Measurements from ENCODE around the gene LNPEP. TPM values are rescaled to one million over a fixed set of nuclear protein-coding genes. Genes with fewer than 3 reads are reported as not detected.

The LNPEP gene
- total RNA-seq, 1 experiment from 2014 or later, result 6.4 TPM

DNA sequence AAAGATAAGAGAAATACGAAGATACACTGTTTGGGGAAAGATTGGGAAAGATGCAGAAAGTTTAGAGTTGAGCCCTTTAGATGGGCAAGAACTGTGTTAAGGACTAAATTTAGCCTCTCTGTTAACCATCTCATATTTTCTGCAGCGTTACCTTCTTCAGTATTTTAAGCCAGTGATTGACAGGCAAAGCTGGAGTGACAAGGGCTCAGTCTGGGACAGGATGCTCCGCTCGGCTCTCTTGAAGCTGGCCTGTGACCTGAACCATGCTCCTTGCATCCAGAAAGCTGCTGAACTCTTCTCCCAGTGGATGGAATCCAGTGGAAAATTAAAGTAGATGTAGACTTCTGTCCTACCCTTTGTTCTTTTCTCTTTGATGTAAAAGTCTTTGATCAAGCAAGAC lies 26.4 kb upstream of the LNPEP start:
- DNase-seq (ENCODE audit: low spot score) (no peak), ATAC-seq (no peak)
- Mint-ChIP-seq H3K9me3 (no peaks in the 10 kb centered on the region), H3K4me1 (no peaks in the 10 kb centered on the region), H3K27me3 (ENCODE audit: low read depth) (no peaks in the 10 kb centered on the region), H3K4me3 (no peak overlapping the region), H3K27ac (no peak overlapping the region), H3K36me3 (no peaks in the 10 kb centered on the region)
- TF ChIP-seq RORB (CRISPR knock-in tag; IDR thresholded peaks at IDR 0.05) (no peak), ZBTB21 (CRISPR knock-in tag; IDR thresholded peaks at IDR 0.05; ENCODE audit: borderline replicate concordance) (no peak), MLX (CRISPR knock-in tag; IDR thresholded peaks at IDR 0.05) (no peak), ZNF263 (CRISPR knock-in tag; IDR thresholded peaks at IDR 0.05; ENCODE audit: low read depth) (no peak)
- ChIA-PET CTCF (no interaction called here), POLR2A (no interaction called here)

DNA sequence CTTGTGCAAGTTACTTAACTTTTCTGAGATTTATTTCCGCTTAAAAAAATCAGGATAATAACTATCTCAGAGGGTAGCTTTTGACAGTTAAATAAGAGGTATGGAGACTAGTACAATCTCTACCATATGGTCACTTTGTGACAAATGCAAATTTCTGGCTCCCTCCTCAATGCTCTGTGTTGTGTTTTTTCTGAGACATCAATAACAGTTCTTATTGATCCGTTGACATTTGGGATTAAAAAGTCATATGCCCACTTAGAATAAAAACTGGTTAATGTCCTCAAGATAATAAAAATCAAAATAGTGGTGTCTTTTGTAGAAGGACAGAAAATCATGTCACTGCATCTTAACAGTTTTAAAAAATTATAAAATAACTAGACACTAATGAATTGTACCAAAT lies 24.7 kb upstream of the LNPEP start:
- TF ChIP-seq CBFB (CRISPR knock-in tag; IDR thresholded peaks at IDR 0.05; ENCODE audit: low read depth), result no peak
- no peak for TF ChIP-seq NR2C2 (CRISPR knock-in tag; IDR thresholded peaks at IDR 0.05)
- no peak for TF ChIP-seq NFYB (CRISPR knock-in tag; conservative IDR thresholded peaks at IDR 0.05; ENCODE audit: low read depth)
- no peak for TF ChIP-seq GRHL2 (CRISPR knock-in tag; IDR thresholded peaks at IDR 0.05; ENCODE audit: insufficient replicate concordance, severe bottlenecking)
- ATAC-seq (no peak), DNase-seq (ENCODE audit: low spot score) (no peak)
- no peaks in the 10 kb centered on the region for H3K9me3 Mint-ChIP-seq
- no peak overlapping the region for H3K4me3 Mint-ChIP-seq
- ChIA-PET POLR2A (no interaction called here), CTCF (no interaction called here)
- H3K36me3 Mint-ChIP-seq, result no peaks in the 10 kb centered on the region
- no peaks in the 10 kb centered on the region for H3K27me3 Mint-ChIP-seq (ENCODE audit: low read depth)
- no peak overlapping the region for H3K27ac Mint-ChIP-seq
- H3K4me1 Mint-ChIP-seq, result no peaks in the 10 kb centered on the region

- ChIA-PET CTCF (no interaction called here), POLR2A (interaction anchor here (0.6 kb wide), 1 partner anchor 952 kb away, joined by 5 read pairs; no protein-coding TSS in a partner anchor)
- Mint-ChIP-seq H3K27me3 (ENCODE audit: low read depth) (no peaks in the 10 kb centered on the region), H3K27ac (no peak overlapping the region), H3K36me3 (no peaks in the 10 kb centered on the region), H3K4me1 (no peaks in the 10 kb centered on the region), H3K4me3 (no peak overlapping the region), H3K9me3 (no peaks in the 10 kb centered on the region)
- no peak for ATAC-seq
- no peak for DNase-seq (ENCODE audit: low spot score)
- no peak for TF ChIP-seq ZMAT4 (CRISPR knock-in tag; IDR thresholded peaks at IDR 0.05)
- TF ChIP-seq HMGA2 (CRISPR knock-in tag; IDR thresholded peaks at IDR 0.05), result no peak
- no peak for TF ChIP-seq CBFB (CRISPR knock-in tag; IDR thresholded peaks at IDR 0.05; ENCODE audit: low read depth)
- TF ChIP-seq FOXP4 (CRISPR knock-in tag; IDR thresholded peaks at IDR 0.05), result no peak
- no peak for TF ChIP-seq ZNF317 (CRISPR knock-in tag; IDR thresholded peaks at IDR 0.05; ENCODE audit: borderline replicate concordance, low read depth)
- TF ChIP-seq ZNF121 (CRISPR knock-in tag; IDR thresholded peaks at IDR 0.05), result no peak
- TF ChIP-seq ZSCAN18 (CRISPR knock-in tag; IDR thresholded peaks at IDR 0.05), result no peak
- TF ChIP-seq ZNF416 (CRISPR knock-in tag; IDR thresholded peaks at IDR 0.05), result no peak
- TF ChIP-seq, protein P1, sequence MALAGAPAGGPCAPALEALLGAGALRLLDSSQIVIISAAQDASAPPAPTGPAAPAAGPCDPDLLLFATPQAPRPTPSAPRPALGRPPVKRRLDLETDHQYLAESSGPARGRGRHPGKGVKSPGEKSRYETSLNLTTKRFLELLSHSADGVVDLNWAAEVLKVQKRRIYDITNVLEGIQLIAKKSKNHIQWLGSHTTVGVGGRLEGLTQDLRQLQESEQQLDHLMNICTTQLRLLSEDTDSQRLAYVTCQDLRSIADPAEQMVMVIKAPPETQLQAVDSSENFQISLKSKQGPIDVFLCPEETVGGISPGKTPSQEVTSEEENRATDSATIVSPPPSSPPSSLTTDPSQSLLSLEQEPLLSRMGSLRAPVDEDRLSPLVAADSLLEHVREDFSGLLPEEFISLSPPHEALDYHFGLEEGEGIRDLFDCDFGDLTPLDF (CRISPR knock-in tag; IDR thresholded peaks at IDR 0.05), result no peak
- TF ChIP-seq, protein P2, sequence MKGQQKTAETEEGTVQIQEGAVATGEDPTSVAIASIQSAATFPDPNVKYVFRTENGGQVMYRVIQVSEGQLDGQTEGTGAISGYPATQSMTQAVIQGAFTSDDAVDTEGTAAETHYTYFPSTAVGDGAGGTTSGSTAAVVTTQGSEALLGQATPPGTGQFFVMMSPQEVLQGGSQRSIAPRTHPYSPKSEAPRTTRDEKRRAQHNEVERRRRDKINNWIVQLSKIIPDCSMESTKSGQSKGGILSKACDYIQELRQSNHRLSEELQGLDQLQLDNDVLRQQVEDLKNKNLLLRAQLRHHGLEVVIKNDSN (CRISPR knock-in tag; IDR thresholded peaks at IDR 0.05), result no peak
- TF ChIP-seq ZNF232 (CRISPR knock-in tag; IDR thresholded peaks at IDR 0.05), result no peak
- no peak for TF ChIP-seq JAZF1 (CRISPR knock-in tag; IDR thresholded peaks at IDR 0.05)
- TF ChIP-seq, protein P3, sequence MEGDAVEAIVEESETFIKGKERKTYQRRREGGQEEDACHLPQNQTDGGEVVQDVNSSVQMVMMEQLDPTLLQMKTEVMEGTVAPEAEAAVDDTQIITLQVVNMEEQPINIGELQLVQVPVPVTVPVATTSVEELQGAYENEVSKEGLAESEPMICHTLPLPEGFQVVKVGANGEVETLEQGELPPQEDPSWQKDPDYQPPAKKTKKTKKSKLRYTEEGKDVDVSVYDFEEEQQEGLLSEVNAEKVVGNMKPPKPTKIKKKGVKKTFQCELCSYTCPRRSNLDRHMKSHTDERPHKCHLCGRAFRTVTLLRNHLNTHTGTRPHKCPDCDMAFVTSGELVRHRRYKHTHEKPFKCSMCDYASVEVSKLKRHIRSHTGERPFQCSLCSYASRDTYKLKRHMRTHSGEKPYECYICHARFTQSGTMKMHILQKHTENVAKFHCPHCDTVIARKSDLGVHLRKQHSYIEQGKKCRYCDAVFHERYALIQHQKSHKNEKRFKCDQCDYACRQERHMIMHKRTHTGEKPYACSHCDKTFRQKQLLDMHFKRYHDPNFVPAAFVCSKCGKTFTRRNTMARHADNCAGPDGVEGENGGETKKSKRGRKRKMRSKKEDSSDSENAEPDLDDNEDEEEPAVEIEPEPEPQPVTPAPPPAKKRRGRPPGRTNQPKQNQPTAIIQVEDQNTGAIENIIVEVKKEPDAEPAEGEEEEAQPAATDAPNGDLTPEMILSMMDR (IDR thresholded peaks at IDR 0.05), result no peak
- TF ChIP-seq, protein P4, sequence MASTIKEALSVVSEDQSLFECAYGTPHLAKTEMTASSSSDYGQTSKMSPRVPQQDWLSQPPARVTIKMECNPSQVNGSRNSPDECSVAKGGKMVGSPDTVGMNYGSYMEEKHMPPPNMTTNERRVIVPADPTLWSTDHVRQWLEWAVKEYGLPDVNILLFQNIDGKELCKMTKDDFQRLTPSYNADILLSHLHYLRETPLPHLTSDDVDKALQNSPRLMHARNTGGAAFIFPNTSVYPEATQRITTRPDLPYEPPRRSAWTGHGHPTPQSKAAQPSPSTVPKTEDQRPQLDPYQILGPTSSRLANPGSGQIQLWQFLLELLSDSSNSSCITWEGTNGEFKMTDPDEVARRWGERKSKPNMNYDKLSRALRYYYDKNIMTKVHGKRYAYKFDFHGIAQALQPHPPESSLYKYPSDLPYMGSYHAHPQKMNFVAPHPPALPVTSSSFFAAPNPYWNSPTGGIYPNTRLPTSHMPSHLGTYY (CRISPR knock-in tag; IDR thresholded peaks at IDR 0.05), result no peak
- no peak for TF ChIP-seq NFATC4 (CRISPR knock-in tag; IDR thresholded peaks at IDR 0.05)
- TF ChIP-seq FOXJ3 (CRISPR knock-in tag; IDR thresholded peaks at IDR 0.05; ENCODE audit: borderline replicate concordance), result no peak
Observed at GRCh38 chr5:96913233-96913632, 22.6 kb upstream of the LNPEP start.

Measured in WTC11 (cell line).